NCI-H2171 (cell line): ENCODE results near the gene ARL4D.
A peak's percentile ranks its signal among the peaks of the same experiment; 100 is the strongest.
"Not testable (repeated sequence)": the region's sequence is repeated elsewhere in the genome, so short reads cannot be mapped to it uniquely, and the experiment has no call there.

Source experiments
- DNase-seq: peaks from one replicate; lab custom pipeline; 2025; lab: John Stamatoyannopoulos, UW

The ARL4D gene

DNA sequence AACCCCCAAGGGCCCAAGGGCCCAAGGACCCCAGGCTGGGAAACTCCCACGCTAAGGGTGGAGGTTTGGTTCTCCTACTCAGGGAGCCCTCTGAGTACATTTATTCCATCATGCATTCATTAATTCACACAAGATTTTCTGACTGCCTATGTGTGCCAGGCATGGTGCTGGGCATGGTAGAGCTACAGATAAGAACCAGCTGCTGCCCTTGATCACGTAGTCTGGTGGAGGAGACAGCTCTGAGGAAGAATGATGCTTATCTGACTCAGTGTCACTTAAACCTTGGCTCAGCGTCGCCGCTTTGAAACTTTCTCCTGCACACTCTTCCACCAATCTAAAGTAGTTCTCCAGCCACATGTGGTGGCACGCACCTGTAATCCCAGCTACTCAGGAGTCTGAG lies 3.6 kb upstream of the ARL4D start:
- DNase-seq = no peak

DNA sequence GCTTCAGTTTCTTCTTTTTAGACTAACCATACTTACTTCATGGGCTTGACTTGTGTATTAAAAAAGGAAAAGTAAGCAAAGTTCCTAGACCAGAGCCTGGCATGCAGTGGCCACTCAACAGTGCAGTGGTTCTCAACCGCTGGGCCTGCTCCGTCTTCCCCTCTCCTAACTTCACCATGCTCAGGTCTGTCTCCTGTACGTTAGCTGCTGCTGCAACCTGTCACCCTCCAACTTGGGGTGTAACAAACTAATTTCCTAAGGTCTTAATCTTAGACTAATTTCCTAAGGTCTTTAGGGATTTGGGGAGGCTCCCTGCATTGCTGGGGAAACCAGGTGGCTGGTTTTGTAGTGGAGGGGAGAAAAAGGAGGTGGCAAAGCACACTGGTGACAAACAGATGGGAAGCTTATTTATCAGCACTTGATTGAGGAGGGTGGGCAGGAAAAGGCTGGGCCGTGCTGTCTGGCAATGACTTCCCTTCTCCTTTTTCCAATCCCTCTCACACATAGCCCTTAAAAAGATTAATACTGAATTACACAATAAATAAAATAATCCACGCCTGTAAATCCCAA lies 2.2 kb upstream of the ARL4D start:
- DNase-seq = peak; percentile 24

DNA sequence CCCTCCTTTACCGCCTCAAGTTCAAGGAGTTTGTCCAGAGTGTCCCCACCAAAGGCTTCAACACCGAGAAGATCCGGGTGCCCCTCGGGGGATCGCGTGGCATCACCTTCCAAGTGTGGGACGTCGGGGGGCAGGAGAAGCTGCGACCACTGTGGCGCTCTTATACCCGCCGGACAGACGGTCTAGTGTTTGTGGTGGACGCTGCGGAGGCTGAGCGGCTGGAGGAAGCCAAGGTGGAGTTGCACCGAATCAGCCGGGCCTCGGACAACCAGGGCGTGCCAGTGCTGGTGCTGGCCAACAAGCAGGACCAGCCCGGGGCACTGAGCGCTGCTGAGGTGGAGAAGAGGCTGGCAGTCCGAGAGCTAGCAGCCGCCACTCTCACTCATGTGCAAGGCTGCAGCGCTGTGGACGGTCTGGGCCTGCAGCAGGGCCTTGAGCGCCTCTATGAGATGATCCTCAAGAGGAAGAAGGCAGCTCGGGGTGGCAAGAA lies 1.1 kb downstream of the ARL4D start:
- no peak for DNase-seq

DNA sequence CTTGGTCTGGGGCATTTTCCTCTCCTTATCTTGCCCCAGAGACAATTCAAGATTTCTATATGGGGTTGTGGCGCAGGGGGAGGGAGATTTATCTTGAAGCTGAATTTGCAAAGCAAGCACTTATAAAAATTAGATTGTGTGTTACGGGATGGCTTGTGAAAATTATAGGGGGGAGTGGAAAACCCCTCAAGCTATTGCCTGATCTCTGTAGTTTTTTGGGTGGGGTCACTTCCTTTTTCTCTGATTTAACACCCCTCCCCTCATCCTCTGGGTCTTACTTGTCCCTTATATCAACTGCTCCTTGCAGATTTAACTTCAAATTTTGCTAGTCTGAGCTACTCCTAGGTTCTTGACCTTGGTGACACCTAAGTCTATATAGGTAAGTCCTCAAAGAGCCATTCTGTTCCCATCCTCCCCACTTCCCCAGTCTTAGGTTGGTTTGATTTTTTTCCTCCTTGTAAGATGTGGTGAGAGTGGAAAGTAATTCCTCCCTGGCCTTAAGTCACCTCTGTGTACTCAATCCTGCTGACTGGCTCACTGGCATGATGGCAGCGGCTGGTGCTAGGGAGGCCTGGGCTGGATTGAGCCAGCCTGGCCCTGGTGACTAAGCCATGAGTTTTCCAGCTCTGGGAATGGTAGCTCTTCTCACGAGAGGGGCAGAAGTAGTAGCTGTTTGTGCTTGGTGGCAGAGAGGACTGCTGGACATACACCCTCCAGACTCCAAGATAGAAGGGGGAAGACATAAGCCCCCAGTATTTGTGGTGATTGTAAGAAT lies 2.3 kb downstream of the ARL4D start:
- DNase-seq = no peak

DNA sequence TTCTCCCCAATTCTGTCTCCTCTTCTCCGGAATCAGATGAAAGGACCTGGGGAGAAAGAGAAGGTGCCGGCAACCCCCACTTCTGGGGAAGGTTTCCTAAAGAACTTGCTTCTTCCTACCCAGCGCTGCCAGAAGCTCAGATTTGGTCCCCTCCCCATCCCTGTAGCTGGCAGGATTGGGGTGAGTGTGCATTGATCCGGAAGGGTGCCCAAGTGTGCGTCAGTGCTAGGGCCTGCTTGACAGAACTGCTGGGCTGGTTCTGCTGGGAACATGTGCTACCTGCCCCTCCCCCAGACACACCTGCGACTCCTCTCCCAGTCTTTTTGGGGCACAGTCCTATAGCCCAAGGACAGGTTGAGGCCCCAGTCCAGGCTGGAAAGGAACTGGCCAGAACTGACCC lies 3.3 kb downstream of the ARL4D start:
- DNase-seq = no peak

- DNase-seq = no peak
Measured at GRCh38 chr17:43402567-43402966, 3.8 kb downstream of the ARL4D start.

GRCh38 chr17:43403846-43404245 lies 5.1 kb downstream of the ARL4D start:
- no peak for DNase-seq

- DNase-seq = no peak
Measured at GRCh38 chr17:43405861-43406260, 7.1 kb downstream of the ARL4D start.

DNA sequence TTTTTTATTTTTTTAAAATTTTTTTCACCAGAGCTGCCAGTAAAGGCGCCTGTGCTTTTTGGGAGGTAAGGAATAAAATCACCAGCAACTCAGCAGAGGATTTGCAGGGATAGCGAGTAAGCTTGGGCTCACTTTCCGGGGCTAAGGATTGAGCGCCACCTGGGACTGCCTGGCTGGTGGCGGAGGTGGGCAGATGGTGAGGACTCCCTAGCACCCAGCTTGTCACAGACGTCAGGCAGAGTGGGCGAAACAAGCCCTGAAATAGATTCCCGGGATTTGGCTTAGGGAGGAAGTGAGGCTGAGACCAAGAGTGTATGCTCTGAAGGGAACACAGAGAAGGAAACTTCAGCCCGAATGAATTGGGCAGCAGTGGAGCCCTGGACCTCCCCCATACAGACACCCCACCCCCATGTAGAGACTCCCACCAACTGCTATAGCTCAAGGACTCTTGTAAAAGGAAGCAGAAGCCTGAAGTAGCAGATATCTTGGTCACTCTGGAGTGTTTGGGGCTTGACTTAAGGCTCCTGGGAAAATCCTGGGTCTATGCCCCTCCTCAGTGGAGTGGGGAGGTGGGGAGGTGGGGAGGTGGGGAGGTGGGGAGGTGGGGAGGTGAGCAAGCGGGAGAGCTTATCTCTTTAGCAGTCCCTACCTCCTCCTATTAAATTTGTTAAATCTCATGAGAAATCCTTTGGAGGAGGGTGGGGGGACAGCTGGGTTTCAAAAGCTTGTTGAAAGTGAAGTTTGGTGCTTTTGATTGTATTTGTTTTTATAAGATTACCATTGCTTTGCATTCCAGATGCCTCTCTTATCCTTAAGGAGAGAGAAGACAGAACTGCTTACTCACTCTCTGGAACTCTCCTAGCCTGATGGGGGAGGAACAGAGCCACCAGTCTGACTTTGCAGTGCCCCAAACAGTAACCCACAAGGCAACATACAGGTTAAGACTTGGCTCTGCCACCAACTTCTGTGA lies 8.2 kb downstream of the ARL4D start:
- peak; percentile 78 for DNase-seq

DNA sequence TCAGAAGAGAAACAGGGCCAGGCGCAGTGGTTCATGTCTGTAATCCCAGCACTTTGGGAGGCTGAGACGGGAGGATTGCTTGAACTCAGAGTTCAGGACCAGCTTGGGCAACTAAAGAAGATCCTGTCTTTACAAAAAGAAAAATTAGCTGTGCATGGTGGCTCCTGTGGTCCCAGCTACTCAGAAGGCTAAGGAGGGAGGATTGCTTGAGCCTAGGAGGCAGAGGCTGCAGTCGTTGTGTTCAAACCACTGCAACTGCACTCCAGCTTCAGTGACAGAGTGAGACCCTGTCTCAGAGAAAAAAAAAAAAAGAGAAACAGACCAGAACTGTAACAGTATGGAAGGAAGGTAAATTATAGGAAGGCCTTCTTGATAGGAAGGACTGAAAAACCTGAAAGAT lies 10.3 kb downstream of the ARL4D start:
- DNase-seq = no peak

DNA sequence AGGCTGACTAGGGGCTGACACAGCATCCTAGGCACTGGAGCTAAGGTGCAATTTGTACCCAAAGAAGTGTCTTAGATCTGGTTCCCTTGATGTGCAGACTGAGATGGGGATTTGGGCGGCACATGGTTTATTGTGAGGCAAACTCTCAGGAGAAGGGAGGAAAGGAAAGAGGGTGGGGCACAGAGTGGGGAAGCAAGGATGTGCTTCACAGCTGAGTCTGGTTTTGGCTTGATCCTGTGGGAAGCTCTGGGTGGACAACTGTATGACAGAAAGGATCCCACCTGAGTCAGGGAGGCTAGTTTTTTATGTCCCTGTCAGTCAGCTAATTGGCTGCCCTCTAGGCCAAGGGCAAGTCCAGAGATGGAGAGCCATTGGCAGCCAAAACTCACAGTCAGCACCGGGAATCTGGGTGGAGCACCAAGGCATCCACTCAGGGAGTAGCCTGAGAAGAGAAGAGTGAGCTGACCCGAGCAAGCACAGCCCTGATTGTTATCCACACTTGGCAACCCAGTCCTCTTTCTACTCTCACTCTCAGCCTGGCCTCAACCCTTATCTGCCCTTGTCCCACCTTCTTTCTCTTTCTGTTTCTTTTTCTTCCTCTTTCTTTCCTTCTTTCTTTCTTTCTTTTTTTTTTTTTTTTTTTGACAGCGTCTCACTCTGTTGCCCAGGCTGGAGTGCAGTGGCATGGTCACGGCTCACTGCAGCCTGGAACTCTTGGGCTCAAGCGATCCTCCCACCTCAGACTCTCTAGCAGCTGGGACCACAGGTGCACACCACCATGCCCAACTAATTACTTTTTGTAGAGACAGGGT lies 12.0 kb downstream of the ARL4D start:
- no peak for DNase-seq

GRCh38 chr17:43411369-43411677 lies 12.5 kb downstream of the ARL4D start:
- DNase-seq = no peak

DNA sequence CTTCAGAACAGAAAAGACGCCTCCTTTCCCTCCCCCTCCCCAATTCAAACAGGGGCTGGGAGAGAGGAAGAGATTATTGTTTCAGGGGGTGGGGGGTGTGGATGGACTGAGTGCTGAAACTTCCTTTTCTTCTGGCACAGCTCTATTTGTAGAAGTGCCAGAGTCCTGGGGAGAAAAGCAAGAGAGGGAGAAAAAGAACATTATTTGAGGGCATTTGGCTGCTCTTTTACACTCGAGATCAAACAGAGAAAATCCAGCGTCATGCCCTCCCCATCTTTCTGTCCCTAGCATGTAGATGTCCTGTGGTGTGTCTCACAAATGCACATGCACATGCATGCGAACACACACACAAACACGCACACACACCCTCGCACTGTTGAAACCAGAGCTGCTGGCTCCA lies 13.0 kb downstream of the ARL4D start:
- DNase-seq = no peak

DNA sequence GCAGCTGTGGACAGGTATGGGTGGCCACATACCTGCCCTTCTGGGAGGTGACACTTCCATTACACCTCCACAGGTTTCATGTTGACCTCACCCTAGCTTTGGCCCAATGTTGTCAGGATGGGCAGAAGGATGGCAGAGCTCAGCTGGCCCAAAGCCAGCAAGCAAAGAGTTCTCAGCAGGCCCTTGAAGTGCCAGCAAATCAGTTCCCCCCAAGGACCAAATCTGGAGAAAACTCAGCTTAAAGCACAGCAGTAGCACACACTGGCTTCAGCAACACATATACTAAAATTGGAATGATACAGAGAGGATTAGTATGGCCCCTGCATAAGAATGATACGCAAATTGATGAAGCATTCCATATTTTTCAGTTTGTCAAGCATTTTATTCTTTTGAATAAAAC lies 13.4 kb downstream of the ARL4D start:
- DNase-seq = no peak

DNA sequence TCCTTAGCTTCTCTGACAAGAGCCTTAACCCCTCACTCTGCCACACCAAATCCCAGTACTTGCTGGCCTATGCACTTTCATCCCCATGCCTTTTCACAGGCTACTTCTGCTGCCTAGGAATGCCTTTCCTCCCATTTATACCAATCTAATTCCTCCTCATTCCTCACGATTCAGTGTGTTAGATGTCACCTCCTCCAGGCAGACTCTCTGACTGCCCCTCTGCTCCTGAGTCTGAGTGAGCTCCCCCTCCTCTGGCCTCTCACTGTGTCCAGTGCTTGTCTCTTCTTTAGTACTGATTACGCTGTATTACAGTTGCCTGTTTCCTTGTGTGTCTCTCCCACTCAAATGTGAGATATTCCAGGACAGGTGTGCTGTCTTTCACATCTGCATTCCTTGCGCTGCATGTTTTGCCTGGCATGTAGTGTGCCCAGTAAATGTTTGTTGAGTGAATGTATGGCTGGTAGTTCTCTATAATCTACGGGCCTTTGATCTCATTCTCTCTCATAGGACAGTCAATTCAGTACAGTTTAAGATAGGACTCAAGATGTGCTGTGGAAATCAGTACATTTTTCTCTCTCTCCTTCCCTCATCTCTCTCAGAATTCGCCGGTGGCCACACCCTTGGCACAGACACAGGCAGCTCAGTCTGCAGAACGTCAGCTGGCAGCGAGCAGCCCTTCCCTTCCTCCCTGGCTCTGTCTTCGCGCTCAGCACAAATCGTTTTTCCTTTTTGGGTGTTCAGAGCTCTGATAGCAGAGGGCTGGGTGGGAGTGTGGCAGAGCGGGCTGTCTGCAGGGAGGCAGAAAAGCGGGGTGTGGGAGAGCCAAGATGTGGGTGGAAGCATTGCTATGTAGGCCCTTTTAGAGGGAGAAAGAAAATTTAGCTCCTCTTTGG lies 18.5 kb downstream of the ARL4D start:
- DNase-seq = no peak

- DNase-seq = peak; percentile 86
Measured at GRCh38 chr17:43418441-43419374, 19.9 kb downstream of the ARL4D start.

- not testable (repeated sequence) for DNase-seq
Measured at GRCh38 chr17:43419375-43419882, 20.6 kb downstream of the ARL4D start.

DNA sequence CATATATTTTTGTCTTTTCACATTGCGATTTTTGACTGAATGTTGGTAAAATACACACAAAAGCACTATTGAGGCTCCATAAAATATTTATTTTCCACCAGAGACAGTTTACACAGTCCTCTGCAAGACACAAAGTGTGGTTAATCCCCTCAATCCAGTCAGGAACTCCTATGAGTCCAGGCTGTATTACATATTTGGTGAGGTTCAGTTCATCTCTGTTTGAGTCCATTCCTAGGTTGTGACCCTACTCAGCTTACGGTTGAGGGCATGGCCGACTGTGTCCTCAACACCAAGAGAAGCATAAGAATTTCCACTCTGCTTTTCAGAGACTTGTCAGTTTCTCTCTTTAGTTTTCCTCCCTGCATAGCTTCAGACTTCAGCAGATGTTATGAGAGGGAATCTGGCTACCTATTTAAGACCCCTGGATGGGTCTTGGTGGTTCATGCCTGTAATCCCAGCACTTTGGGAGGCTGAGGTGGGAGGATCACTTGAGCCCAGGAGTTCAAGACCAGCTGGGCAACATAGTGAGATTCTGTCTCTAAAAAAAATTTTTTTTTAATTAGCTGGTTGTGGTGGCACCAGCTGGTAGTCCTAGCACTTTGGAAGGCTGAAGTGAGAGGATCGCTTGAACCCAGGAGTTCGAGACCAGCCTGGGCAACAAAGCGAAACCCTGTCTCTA lies 25.1 kb downstream of the ARL4D start:
- DNase-seq = no peak
